Kidney (tissue), 14 donors: ENCODE data around the gene MZB1. TPM values are rescaled to one million over a fixed set of nuclear protein-coding genes. Genes with fewer than 3 reads are reported as not detected.

Experiments used
- DNase-seq, 5 donors: peaks; one replicate each; pipeline ENCODE4 v3.0.0-alpha.2; 2013 to 2020
- FAIRE-seq: peaks from 2 replicates; lab custom pipeline; 2012; peaks lifted over from hg19 to GRCh38; lab: Jason Lieb, UNC
- H3K27ac ChIP-seq, 2 donors: one replicate each; pipeline ENCODE4 v1.7.0; 2013; ENCODE audit warnings: low read depth in 2 of 2, low read length in 2 of 2, inconsistent platforms in 1 of 2
- H3K27me3 ChIP-seq: one replicate; pipeline ENCODE4 v1.7.1; 2013; ENCODE audit warnings: low read length, inconsistent platforms; ENCODE audit not compliant: control insufficient read depth, insufficient read depth
- H3K36me3 ChIP-seq, 3 donors: one replicate each; pipeline versions ENCODE4 v1.7.0 to v1.7.1; 2013; ENCODE audit warnings: low read length in 3 of 3, control low read depth in 1 of 3, inconsistent platforms in 1 of 3; ENCODE audit not compliant: insufficient read depth in 3 of 3, control insufficient read depth in 2 of 3
- H3K4me1 ChIP-seq, 3 donors: one replicate each; pipeline versions ENCODE4 v1.7.0 to v1.7.1; 2013; ENCODE audit warnings: low read length in 3 of 3, inconsistent platforms in 1 of 3, low read depth in 1 of 3; ENCODE audit not compliant: control insufficient read depth in 2 of 3, insufficient read depth in 2 of 3
- H3K4me3 ChIP-seq, 3 donors: one replicate each; pipeline versions ENCODE4 v1.7.0 to v1.8.1; 2013; ENCODE audit warnings: low read length in 3 of 3, control low read depth in 1 of 3, inconsistent platforms in 1 of 3
- H3K9ac ChIP-seq, 3 donors: one replicate each; pipeline versions ENCODE4 v1.7.0 to v1.7.1; 2013; ENCODE audit warnings: low read length in 3 of 3, control low read depth in 1 of 3, inconsistent platforms in 1 of 3
- H3K9me3 ChIP-seq, 3 donors: one replicate each; pipeline versions ENCODE4 v1.7.0 to v1.7.1; 2013; ENCODE audit warnings: low read length in 3 of 3, control low read depth in 1 of 3, inconsistent platforms in 1 of 3; ENCODE audit not compliant: control insufficient read depth in 2 of 3, insufficient read depth in 1 of 3
- CTCF ChIP-seq: IDR thresholded peaks from 3 replicates; pipeline ENCODE4 v1.5.1; 2012; ENCODE audit warnings: mild to moderate bottlenecking, moderate library complexity, borderline replicate concordance; ENCODE audit not compliant: insufficient read depth; ENCODE audit errors: extremely low read depth
- intact Hi-C: fragments of 100-400 bp; cut with DNase I; formaldehyde crosslinking; loops from one replicate; pipeline ENCODE4 v1.11.1; 2022
- polyA plus RNA-seq: library from polyadenylated mRNA; stranded (reverse); fragments of 350-450 nt; fragmentation: Illumina TruSeq; extraction: RNeasy Lipid Tissue Mini Kit (QIAGEN cat#74804); gene quantifications from one replicate; pipeline ENCODE4 v1.2.3, GENCODE V29; 2014; ENCODE audit warnings: low read depth, low replicate concordance; ENCODE audit not compliant: insufficient read depth
- total RNA-seq: library from RNA; stranded (reverse); fragmentation: NEBNext Ultra II Directional; extraction: Animal tissue kit (Norgen Biotek cat#: 25700); gene quantifications from one replicate; pipeline ENCODE4 v1.2.1, GENCODE V29; 2021
- donor health status: control.
- donor health status: control.
- donor health status: control.
- donor health status: control.
- donor health status: control.
- donor health status: DM: yes; HTN: yes; CAD: no.
- donor health status: Normal renal cell carcinoma (clear cell type).

The MZB1 gene
- total and polyA plus RNA-seq, 2 donors from 2014 or later: 1.2 to 49.6 TPM

- Histone ChIP-seq H3K27ac (no peak overlapping the region), H3K27me3 (no peaks in the 10 kb centered on the region), H3K9me3 (no peaks in the 10 kb centered on the region), H3K4me3 (no peak overlapping the region), H3K36me3 (peaks cover 4 to 42% (median 11%) of the 10 kb centered on the region in 3 donors), H3K4me1 (peaks cover 0 to 5% (median 0%) of the 10 kb centered on the region in 3 donors), H3K9ac (no peak overlapping the region)
- TF ChIP-seq CTCF: no peak
- FAIRE-seq (no peak), DNase-seq (no peak)
- intact Hi-C loops: no loop called here
Observed at GRCh38 chr5:139364466-139364865, 25.2 kb downstream of the MZB1 start.

- Histone ChIP-seq H3K36me3 (peaks cover 0 to 38% (median 11%) of the 10 kb centered on the region in 3 donors), H3K27me3 (no peaks in the 10 kb centered on the region), H3K27ac (no peak overlapping the region), H3K4me1 (peaks cover 0 to 2% (median 0%) of the 10 kb centered on the region in 3 donors), H3K9ac (no peak overlapping the region), H3K4me3 (no peak overlapping the region), H3K9me3 (no peaks in the 10 kb centered on the region)
- TF ChIP-seq CTCF: no peak
- DNase-seq (no peak), FAIRE-seq (no peak)
- intact Hi-C loops: no loop called here
Observed at GRCh38 chr5:139363937-139364336, 25.8 kb downstream of the MZB1 start.

GRCh38 chr5:139361835-139362429, 27.8 kb downstream of the MZB1 start:
- no peaks in the 10 kb centered on the region for H3K9me3 ChIP-seq
- no peaks in the 10 kb centered on the region for H3K4me1 ChIP-seq
- DNase-seq (no peak), FAIRE-seq (no peak)
- intact Hi-C loops: no loop called here
- no peak overlapping the region for H3K9ac ChIP-seq
- H3K4me3 ChIP-seq: no peak overlapping the region
- peaks cover 0 to 27% (median 9%) of the 10 kb centered on the region in 3 donors for H3K36me3 ChIP-seq
- H3K27me3 ChIP-seq: no peaks in the 10 kb centered on the region
- TF ChIP-seq CTCF: no peak
- H3K27ac ChIP-seq: no peak overlapping the region

- DNase-seq: no peak
- H3K27ac ChIP-seq: no peak overlapping the region
- H3K36me3 ChIP-seq: peaks cover 0 to 11% (median 6%) of the 10 kb centered on the region in 3 donors
- intact Hi-C loops: no loop called here
- FAIRE-seq: no peak
- H3K9ac ChIP-seq: no peak overlapping the region
- H3K9me3 ChIP-seq: no peaks in the 10 kb centered on the region
- no peaks in the 10 kb centered on the region for H3K27me3 ChIP-seq
- H3K4me1 ChIP-seq: no peaks in the 10 kb centered on the region
- no peak overlapping the region for H3K4me3 ChIP-seq
- TF ChIP-seq CTCF: no peak
Observed at GRCh38 chr5:139360384-139360783, 29.3 kb downstream of the MZB1 start.
